Gastrocnemius medialis (tissue), 4 donors: ENCODE data around the gene ZWINT.

Experiments
- CTCF ChIP-seq, 5 experiments: fragments of 450-650 bp in 3 of 5; fragments of 200-600 bp in 2 of 5; sonication (generic) in 2 of 5; IDR thresholded peaks in 4 of 5; conservative IDR thresholded peaks in 1 of 5; 1 replicate in 4 of 5; 2 replicates in 1 of 5; pipeline ENCODE4 v1.5.1; 2016 to 2019; ENCODE audit warnings: antibody characterized with exemption in 5 of 5, mild to moderate bottlenecking in 3 of 5, moderate library complexity in 3 of 5
- POLR2A ChIP-seq, 2 donors: fragments of 450-650 bp; IDR thresholded peaks; one replicate each; pipeline ENCODE4 v1.6.1; 2017; ENCODE audit warnings: antibody characterized with exemption in 2 of 2, mild to moderate bottlenecking in 2 of 2, moderate library complexity in 2 of 2

GRCh38 chr10:56359837-56360236 is 1.2 kb downstream of the ZWINT start:
- no peak for TF ChIP-seq POLR2A (IDR thresholded peaks at IDR 0.05)
- no peak for TF ChIP-seq CTCF (IDR thresholded peaks at IDR 0.05 in 4 of 5, conservative IDR thresholded peaks at IDR 0.05 in 1 of 5)
